Motor neuron (in vitro differentiated cells): Measurements from ENCODE around the gene NR2F1-AS1. TPM values are rescaled to one million over a fixed set of nuclear protein-coding genes. Genes with fewer than 3 reads are reported as not detected.
"Not testable (repeated sequence)": the region's sequence is repeated elsewhere in the genome, so short reads cannot be mapped to it uniquely, and the experiment has no call there.

ENCODE experiments used
- ATAC-seq, 8 experiments: fragments of 200-7000 bp; cut with Tn5 transposase; replicated peaks in 6 of 8; 2 replicates each; pipeline ENCODE4 v1.8.0; 2021; ENCODE audit warnings: mild to moderate bottlenecking in 8 of 8, moderate library complexity in 8 of 8
- H3K27ac ChIP-seq, 2 donors: fragments of 250-450 bp; sonication (Bioruptor Pico); 2 replicates each; pipeline ENCODE4 v1.9.0; 2021; ENCODE audit warnings: antibody characterized with exemption in 2 of 2, mild to moderate bottlenecking in 2 of 2, moderate library complexity in 1 of 2
- H3K4me1 ChIP-seq, 2 donors: fragments of 250-450 bp; sonication (Bioruptor Pico); replicated peaks in 1 of 2; 2 replicates each; pipeline ENCODE4 v1.6.1; 2021; ENCODE audit warnings: antibody characterized with exemption in 2 of 2, mild to moderate bottlenecking in 2 of 2, moderate library complexity in 1 of 2
- H3K4me3 ChIP-seq, 5 donors: fragments of 250-450 bp; sonication (Bioruptor Pico); 2 replicates each; pipeline ENCODE4 v1.9.0; 2021; ENCODE audit warnings: antibody characterized with exemption in 5 of 5, mild to moderate bottlenecking in 5 of 5, moderate library complexity in 4 of 5
- WGBS, 10 experiments: fragments of 450-650 bp; shearing (Covaris generic); methylation state at CpG; one replicate each; pipeline ENCODE4 v1.0.0; 2022; 5-methylcytosine and 5-hydroxymethylcytosine counted together
- in situ Hi-C, 9 experiments: fragments of 400-800 bp; cut with MboI; loops; one replicate each; pipeline ENCODE4 v1.15.0; 2021; ENCODE audit warnings: low sequenced_read_pairs in 9 of 9, low pct_unique_long_range_greater_than_20kb in 2 of 9; ENCODE audit not compliant: unreplicated experiment in 9 of 9
- total RNA-seq, 8 experiments: library from RNA; unstranded; fragments of 300-600 nt; gene quantifications; 2 replicates each; pipeline versions ENCODE4 v1.2.3 to v1.2.4, GENCODE V29; 2022

NR2F1-AS1 gene
- total RNA-seq, 8 experiments from 2014 or later: 2.7 to 62.0 (median 51.1) TPM

- 90 to 100% (median 100%) methylated on average over 1 to 2 of the region's 2 CpGs; no CpG with 5 or more reads in 1 of the 10 experiments for WGBS, 10 experiments
- H3K4me1 ChIP-seq: peaks cover 2 to 7% of the 10 kb centered on the region in 2 donors
- in situ Hi-C loops: no loop called here
- no peak overlapping the region for H3K4me3 ChIP-seq
- ATAC-seq: no peak
- H3K27ac ChIP-seq: no peak overlapping the region
Observed at GRCh38 chr5:93511445-93511844, 69.6 kb downstream of the NR2F1-AS1 start.

- peak in 3 of 8 experiments; percentile 36 to 39 (median 37) for ATAC-seq
- Histone ChIP-seq H3K4me1 (peaks cover 2 to 7% of the 10 kb centered on the region in 2 donors), H3K4me3 (no peak overlapping the region), H3K27ac (no peak overlapping the region)
- in situ Hi-C loops: no loop called here
- WGBS, 10 experiments: 50 to 100% (median 71%) methylated on average over 1 to 2 of the region's 2 CpGs
Observed at GRCh38 chr5:93510626-93511380, 70.2 kb downstream of the NR2F1-AS1 start.

GRCh38 chr5:93505553-93505952, 75.5 kb downstream of the NR2F1-AS1 start:
- H3K4me1 ChIP-seq, H3K4me3 ChIP-seq, in situ Hi-C loops, H3K27ac ChIP-seq: not testable (repeated sequence)
- WGBS, 10 experiments: 60 to 80% methylated on average over 1 of the region's 3 CpGs; no CpG with 5 or more reads in 8 of the 10 experiments
- peak in 3 of 8 experiments; percentile 27 to 64 (median 60) for ATAC-seq

- 10 to 100% (median 76%) methylated on average over 1 of the region's 1 CpG; no CpG with 5 or more reads in 2 of the 10 experiments for WGBS, 10 experiments
- in situ Hi-C loops: no loop called here
- peak in 7 of 8 experiments; percentile 51 to 74 (median 71) for ATAC-seq
- Histone ChIP-seq H3K4me1 (peaks cover 0 to 12% of the 10 kb centered on the region in 2 donors), H3K27ac (no peak overlapping the region), H3K4me3 (no peak overlapping the region)
Observed at GRCh38 chr5:93503598-93504067, 77.4 kb downstream of the NR2F1-AS1 start.

GRCh38 chr5:93497096-93497495, 83.9 kb downstream of the NR2F1-AS1 start:
- no peak overlapping the region for H3K4me3 ChIP-seq
- H3K27ac ChIP-seq: no peak overlapping the region
- H3K4me1 ChIP-seq: peaks cover 0 to 13% of the 10 kb centered on the region in 2 donors
- in situ Hi-C loops: no loop called here
- WGBS, 10 experiments: 67 to 96% (median 89%) methylated on average over 2 to 4 of the region's 4 CpGs; no CpG with 5 or more reads in 1 of the 10 experiments
- ATAC-seq: no peak

GRCh38 chr5:93479982-93480509, 101.0 kb downstream of the NR2F1-AS1 start:
- Histone ChIP-seq H3K27ac (no peak overlapping the region), H3K4me1 (peaks cover 0 to 13% of the 10 kb centered on the region in 2 donors), H3K4me3 (no peak overlapping the region)
- ATAC-seq: no peak
- in situ Hi-C loops: no loop called here

GRCh38 chr5:93477816-93478215, 103.2 kb downstream of the NR2F1-AS1 start:
- Histone ChIP-seq H3K4me3 (no peak overlapping the region), H3K27ac (no peak overlapping the region), H3K4me1 (peaks cover 0 to 13% of the 10 kb centered on the region in 2 donors)
- no peak for ATAC-seq
- in situ Hi-C loops: no loop called here

GRCh38 chr5:93476251-93476742, 104.7 kb downstream of the NR2F1-AS1 start:
- Histone ChIP-seq H3K4me1 (peaks cover 0 to 13% of the 10 kb centered on the region in 2 donors), H3K27ac (no peak overlapping the region), H3K4me3 (no peak overlapping the region)
- no peak for ATAC-seq
- 29 to 73% (median 53%) methylated on average over 1 to 2 of the region's 2 CpGs; no CpG with 5 or more reads in 1 of the 10 experiments for WGBS, 10 experiments
- in situ Hi-C loops: no loop called here

GRCh38 chr5:93462916-93463315, 118.1 kb downstream of the NR2F1-AS1 start:
- in situ Hi-C loops: no loop called here
- H3K27ac ChIP-seq: no peak overlapping the region
- WGBS, 10 experiments: 80 to 100% (median 100%) methylated on average over 1 of the region's 1 CpG; no CpG with 5 or more reads in 6 of the 10 experiments
- H3K4me3 ChIP-seq: no peak overlapping the region
- no peak for ATAC-seq
- H3K4me1 ChIP-seq: no peaks in the 10 kb centered on the region

- in situ Hi-C loops: no loop called here
- no peak overlapping the region for H3K4me3 ChIP-seq
- no peak overlapping the region for H3K27ac ChIP-seq
- no peaks in the 10 kb centered on the region for H3K4me1 ChIP-seq
- 0 to 100% (median 67%) methylated on average over 1 of the region's 1 CpG; no CpG with 5 or more reads in 3 of the 10 experiments for WGBS, 10 experiments
- no peak for ATAC-seq
Observed at GRCh38 chr5:93461756-93462155, 119.3 kb downstream of the NR2F1-AS1 start.

GRCh38 chr5:93460286-93460685, 120.7 kb downstream of the NR2F1-AS1 start:
- Histone ChIP-seq H3K4me1 (no peaks in the 10 kb centered on the region), H3K4me3 (no peak overlapping the region), H3K27ac (no peak overlapping the region)
- in situ Hi-C loops: no loop called here
- no peak for ATAC-seq
- WGBS, 10 experiments: 80 to 100% (median 96%) methylated on average over 1 to 2 of the region's 2 CpGs

GRCh38 chr5:93456796-93457195, 124.2 kb downstream of the NR2F1-AS1 start:
- WGBS, 10 experiments: 14 to 100% (median 94%) methylated on average over 1 to 7 of the region's 8 CpGs; no CpG with 5 or more reads in 2 of the 10 experiments

GRCh38 chr5:93454896-93455295, 126.1 kb downstream of the NR2F1-AS1 start:
- Histone ChIP-seq H3K27ac (no peak overlapping the region), H3K4me1 (no peaks in the 10 kb centered on the region), H3K4me3 (no peak overlapping the region)
- in situ Hi-C loops: no loop called here
- no peak for ATAC-seq
- WGBS, 10 experiments: 78 to 100% (median 100%) methylated on average over 1 of the region's 1 CpG; no CpG with 5 or more reads in 1 of the 10 experiments

More at GRCh38 chr5:93456796-93457195, 124.2 kb downstream of the NR2F1-AS1 start:
- H3K4me1 ChIP-seq, in situ Hi-C loops, H3K27ac ChIP-seq, H3K4me3 ChIP-seq, ATAC-seq: not testable (repeated sequence)
